BLaER1 treated with 17β-estradiol and CSF1 and Interleukin-3, amounts not matched to agents 10 nM and 100 nM (cell line): ENCODE measurements around the gene GPR62.
A peak's percentile ranks its signal among the peaks of the same experiment; 100 is the strongest.

ENCODE experiments used
- H3K27ac ChIP-seq, 11 experiments: shearing (Covaris generic); formaldehyde crosslinking; 2 replicates each; pipeline ENCODE4 v1.8.1; 2022
- H3K27me3 ChIP-seq, 11 experiments: shearing (Covaris generic); formaldehyde crosslinking; 2 replicates each; pipeline ENCODE4 v1.8.1; 2022
- H3K36me3 ChIP-seq, 11 experiments: shearing (Covaris generic); formaldehyde crosslinking; 2 replicates each; pipeline ENCODE4 v1.8.1; 2022
- H3K4me1 ChIP-seq, 10 experiments: shearing (Covaris generic); formaldehyde crosslinking; 2 replicates each; pipeline ENCODE4 v1.8.1; 2022
- H3K4me2 ChIP-seq, 11 experiments: shearing (Covaris generic); formaldehyde crosslinking; 2 replicates each; pipeline ENCODE4 v1.8.1; 2022
- H3K4me3 ChIP-seq, 10 experiments: shearing (Covaris generic); formaldehyde crosslinking; 2 replicates each; pipeline ENCODE4 v1.8.1; 2022
- H3K9ac ChIP-seq, 11 experiments: shearing (Covaris generic); formaldehyde crosslinking; 2 replicates each; pipeline ENCODE4 v1.8.1; 2022
- H3K9me3 ChIP-seq, 11 experiments: shearing (Covaris generic); formaldehyde crosslinking; replicated peaks in 1 of 11; 2 replicates each; pipeline ENCODE4 v1.8.1; 2022
- H4K20me1 ChIP-seq, 11 experiments: shearing (Covaris generic); formaldehyde crosslinking; 2 replicates each; pipeline ENCODE4 v1.8.1; 2022
- Cebpa-rat ChIP-seq, 11 experiments: shearing (Covaris generic); IDR thresholded peaks; 2 replicates each; pipeline ENCODE4 v1.8.1; 2022

The GPR62 gene

GRCh38 chr3:51958603-51959521 lies 3.7 kb downstream of the GPR62 start:
- H3K27me3 ChIP-seq: peaks cover 31 to 40% (median 38%) of the 10 kb centered on the region in 11 experiments
- TF ChIP-seq Cebpa-rat (IDR thresholded peaks at IDR 0.05): no peak
- no peak overlapping the region for H3K4me3 ChIP-seq
- H3K36me3 ChIP-seq: peaks cover 8 to 47% (median 38%) of the 10 kb centered on the region in 11 experiments
- no peaks in the 10 kb centered on the region for H3K9me3 ChIP-seq
- H3K9ac ChIP-seq: no peak overlapping the region
- H3K4me2 ChIP-seq: no peak overlapping the region
- no peak overlapping the region for H3K27ac ChIP-seq
- H4K20me1 ChIP-seq: peaks cover 0 to 71% (median 26%) of the 10 kb centered on the region in 11 experiments; a peak in 15 of 22 replicates
- H3K4me1 ChIP-seq: peaks cover 32 to 70% (median 44%) of the 10 kb centered on the region in 10 experiments

GRCh38 chr3:51959651-51960050 lies 4.5 kb downstream of the GPR62 start:
- Histone ChIP-seq H3K4me2 (no peak overlapping the region), H3K9ac (no peak overlapping the region), H3K27ac (no peak overlapping the region), H3K27me3 (peaks cover 27 to 33% (median 30%) of the 10 kb centered on the region in 11 experiments), H3K36me3 (peaks cover 8 to 48% (median 38%) of the 10 kb centered on the region in 11 experiments), H3K4me1 (peaks cover 25 to 70% (median 45%) of the 10 kb centered on the region in 10 experiments), H3K9me3 (no peaks in the 10 kb centered on the region), H4K20me1 (peaks cover 0 to 75% (median 26%) of the 10 kb centered on the region in 11 experiments; a peak in 15 of 22 replicates), H3K4me3 (no peak overlapping the region)
- TF ChIP-seq Cebpa-rat (IDR thresholded peaks at IDR 0.05): no peak

GRCh38 chr3:51960386-51960785 lies 5.2 kb downstream of the GPR62 start:
- no peak for TF ChIP-seq Cebpa-rat (IDR thresholded peaks at IDR 0.05)
- H3K27me3 ChIP-seq: peaks cover 20 to 26% (median 23%) of the 10 kb centered on the region in 11 experiments
- no peaks in the 10 kb centered on the region for H3K9me3 ChIP-seq
- no peak overlapping the region for H3K9ac ChIP-seq
- H3K4me3 ChIP-seq: no peak overlapping the region
- H3K27ac ChIP-seq: no peak overlapping the region
- H3K4me1 ChIP-seq: peaks cover 26 to 70% (median 47%) of the 10 kb centered on the region in 10 experiments
- peaks cover 8 to 53% (median 38%) of the 10 kb centered on the region in 11 experiments for H3K36me3 ChIP-seq
- peaks cover 0 to 68% (median 24%) of the 10 kb centered on the region in 11 experiments; a peak in 15 of 22 replicates for H4K20me1 ChIP-seq
- H3K4me2 ChIP-seq: no peak overlapping the region

GRCh38 chr3:51961011-51961410 lies 5.8 kb downstream of the GPR62 start:
- peaks cover 8 to 53% (median 38%) of the 10 kb centered on the region in 11 experiments for H3K36me3 ChIP-seq
- peaks cover 28 to 70% (median 47%) of the 10 kb centered on the region in 10 experiments for H3K4me1 ChIP-seq
- H3K9me3 ChIP-seq: no peaks in the 10 kb centered on the region
- no peak overlapping the region for H3K9ac ChIP-seq
- no peak overlapping the region for H3K4me2 ChIP-seq
- H3K27me3 ChIP-seq: peaks cover 14 to 20% (median 17%) of the 10 kb centered on the region in 11 experiments
- TF ChIP-seq Cebpa-rat (IDR thresholded peaks at IDR 0.05): no peak
- no peak overlapping the region for H3K4me3 ChIP-seq
- no peak overlapping the region for H3K27ac ChIP-seq
- H4K20me1 ChIP-seq: peaks cover 0 to 62% (median 18%) of the 10 kb centered on the region in 11 experiments; a peak in 15 of 22 replicates

GRCh38 chr3:51961602-51962569 lies 6.7 kb downstream of the GPR62 start:
- no peak overlapping the region for H3K4me3 ChIP-seq
- TF ChIP-seq Cebpa-rat (IDR thresholded peaks at IDR 0.05): no peak
- H3K4me2 ChIP-seq: peak overlapping the region in 3 of 11 experiments; percentile 3 to 21 (median 19); a peak in 2 of 22 replicates
- peaks cover 8 to 50% (median 37%) of the 10 kb centered on the region in 11 experiments for H3K36me3 ChIP-seq
- H3K9me3 ChIP-seq: no peaks in the 10 kb centered on the region
- H3K4me1 ChIP-seq: peaks cover 28 to 70% (median 47%) of the 10 kb centered on the region in 10 experiments
- H3K27me3 ChIP-seq: peaks cover 5 to 11% (median 8%) of the 10 kb centered on the region in 11 experiments
- peaks cover 0 to 53% (median 10%) of the 10 kb centered on the region in 11 experiments; a peak in 13 of 22 replicates for H4K20me1 ChIP-seq
- H3K27ac ChIP-seq: no peak overlapping the region
- H3K9ac ChIP-seq: peak overlapping the region in 1 of 11 experiments; percentile 18; a peak in 1 of 22 replicates

GRCh38 chr3:51962854-51963530 lies 7.8 kb downstream of the GPR62 start:
- Histone ChIP-seq H3K9ac (0 out of 22 replicates have a peak overlapping the region, but pooled peaks of 2 of the 11 experiments have one; percentile 20 to 23), H3K4me1 (peaks cover 18 to 63% (median 44%) of the 10 kb centered on the region in 10 experiments), H3K27me3 (peaks cover 0 to under 1% (median 0%) of the 10 kb centered on the region in 11 experiments; a peak in 1 of 22 replicates), H3K4me3 (no peak overlapping the region), H3K9me3 (no peaks in the 10 kb centered on the region), H4K20me1 (peaks cover 0 to 44% (median 8%) of the 10 kb centered on the region in 11 experiments; a peak in 9 of 22 replicates), H3K36me3 (peaks cover 8 to 40% (median 30%) of the 10 kb centered on the region in 11 experiments), H3K4me2 (peak overlapping the region in 2 of 11 experiments; percentile 10 to 20; a peak in 1 of 22 replicates), H3K27ac (no peak overlapping the region)
- TF ChIP-seq Cebpa-rat (IDR thresholded peaks at IDR 0.05): no peak

DNA sequence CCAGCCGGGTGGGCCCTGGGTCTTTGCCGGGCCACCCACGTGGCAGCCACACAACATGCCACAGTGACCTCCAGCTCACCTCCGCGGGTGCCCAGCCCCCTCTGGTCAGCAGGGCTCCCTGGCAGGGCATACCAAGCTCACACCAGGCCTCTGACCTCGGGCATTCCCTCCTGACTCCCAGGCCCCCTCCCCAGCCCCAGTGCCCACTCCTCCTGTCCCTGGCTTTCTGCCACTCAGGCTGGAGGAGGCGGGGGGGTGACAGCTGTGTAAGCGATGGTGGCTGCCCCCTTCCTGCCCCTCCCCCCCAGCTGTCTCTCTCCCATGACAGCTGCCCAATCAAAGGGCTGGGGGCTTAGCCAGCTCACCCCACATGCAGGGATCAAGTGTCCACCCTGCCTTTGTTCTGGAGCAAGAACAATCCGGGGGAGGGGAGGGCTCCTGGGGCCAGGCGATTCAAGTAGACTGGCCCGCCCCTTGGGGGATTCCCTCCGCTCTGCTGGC lies 8.8 kb downstream of the GPR62 start:
- peaks cover 25 to 71% (median 52%) of the 10 kb centered on the region in 10 experiments for H3K4me1 ChIP-seq
- no peaks in the 10 kb centered on the region for H3K27me3 ChIP-seq
- peaks cover 8 to 30% (median 21%) of the 10 kb centered on the region in 11 experiments for H3K36me3 ChIP-seq
- H3K9me3 ChIP-seq: no peaks in the 10 kb centered on the region
- H3K4me2 ChIP-seq: peak overlapping the region in 6 of 11 experiments; percentile 93 to 99 (median 96); a peak in 7 of 22 replicates
- no peak for TF ChIP-seq Cebpa-rat (IDR thresholded peaks at IDR 0.05)
- H3K4me3 ChIP-seq: no peak overlapping the region
- H3K27ac ChIP-seq: no peak overlapping the region
- H3K9ac ChIP-seq: no peak overlapping the region
- peaks cover 0 to 51% (median 9%) of the 10 kb centered on the region in 11 experiments; a peak in 13 of 22 replicates for H4K20me1 ChIP-seq
